Measurements from ENCODE around the gene PIAS4.

PIAS4 gene

GRCh38 chr19:4023600-4024398, 16.3 kb downstream of the PIAS4 start:
- peaks cover 3% of the 10 kb centered on the region for H3K9me3 Mint-ChIP-seq
- H3K4me1 Mint-ChIP-seq: peaks cover 1% of the 10 kb centered on the region
- no peak overlapping the region for H3K4me3 Mint-ChIP-seq
- no peaks in the 10 kb centered on the region for H3K27me3 Mint-ChIP-seq
- peaks cover 31% of the 10 kb centered on the region for H3K36me3 Mint-ChIP-seq
- H3K27ac Mint-ChIP-seq: no peak overlapping the region
- no peak for ATAC-seq

GRCh38 chr19:4025317-4025716, 17.8 kb downstream of the PIAS4 start:
- H3K9me3 Mint-ChIP-seq: peaks cover 3% of the 10 kb centered on the region
- no peak overlapping the region for H3K27ac Mint-ChIP-seq
- no peak overlapping the region for H3K4me3 Mint-ChIP-seq
- no peaks in the 10 kb centered on the region for H3K4me1 Mint-ChIP-seq
- no peak for ATAC-seq
- no peaks in the 10 kb centered on the region for H3K27me3 Mint-ChIP-seq
- H3K36me3 Mint-ChIP-seq: peaks cover 39% of the 10 kb centered on the region

GRCh38 chr19:4027146-4027545, 19.6 kb downstream of the PIAS4 start:
- Mint-ChIP-seq H3K36me3 (peaks cover 35% of the 10 kb centered on the region), H3K27ac (no peak overlapping the region), H3K27me3 (no peaks in the 10 kb centered on the region), H3K4me3 (no peak overlapping the region), H3K4me1 (no peaks in the 10 kb centered on the region), H3K9me3 (peaks cover 1% of the 10 kb centered on the region)
- ATAC-seq: no peak

- H3K4me1 Mint-ChIP-seq: no peaks in the 10 kb centered on the region
- ATAC-seq: no peak
- H3K4me3 Mint-ChIP-seq: no peak overlapping the region
- peaks cover 33% of the 10 kb centered on the region for H3K36me3 Mint-ChIP-seq
- H3K27me3 Mint-ChIP-seq: no peaks in the 10 kb centered on the region
- H3K27ac Mint-ChIP-seq: no peak overlapping the region
- H3K9me3 Mint-ChIP-seq: no peaks in the 10 kb centered on the region
These were observed 21.1 kb downstream of the PIAS4 start for GRCh38 chr19:4028334-4029246.

GRCh38 chr19:4029247-4029614, 21.7 kb downstream of the PIAS4 start:
- Mint-ChIP-seq H3K27me3 (no peaks in the 10 kb centered on the region), H3K27ac (no peak overlapping the region), H3K36me3 (peaks cover 33% of the 10 kb centered on the region), H3K9me3 (no peaks in the 10 kb centered on the region), H3K4me1 (no peaks in the 10 kb centered on the region), H3K4me3 (no peak overlapping the region)
- no peak for ATAC-seq

GRCh38 chr19:4030552-4030951, 23.0 kb downstream of the PIAS4 start:
- no peak for ATAC-seq
- H3K36me3 Mint-ChIP-seq: peaks cover 29% of the 10 kb centered on the region
- no peaks in the 10 kb centered on the region for H3K27me3 Mint-ChIP-seq
- no peaks in the 10 kb centered on the region for H3K4me1 Mint-ChIP-seq
- H3K27ac Mint-ChIP-seq: no peak overlapping the region
- no peaks in the 10 kb centered on the region for H3K9me3 Mint-ChIP-seq
- H3K4me3 Mint-ChIP-seq: no peak overlapping the region

GRCh38 chr19:4030981-4031380, 23.4 kb downstream of the PIAS4 start:
- no peak overlapping the region for H3K27ac Mint-ChIP-seq
- no peaks in the 10 kb centered on the region for H3K27me3 Mint-ChIP-seq
- H3K36me3 Mint-ChIP-seq: peaks cover 26% of the 10 kb centered on the region
- no peaks in the 10 kb centered on the region for H3K4me1 Mint-ChIP-seq
- no peak for ATAC-seq
- H3K4me3 Mint-ChIP-seq: no peak overlapping the region
- no peaks in the 10 kb centered on the region for H3K9me3 Mint-ChIP-seq

- no peaks in the 10 kb centered on the region for H3K9me3 Mint-ChIP-seq
- peaks cover 23% of the 10 kb centered on the region for H3K36me3 Mint-ChIP-seq
- ATAC-seq: no peak
- H3K4me1 Mint-ChIP-seq: no peaks in the 10 kb centered on the region
- no peak overlapping the region for H3K4me3 Mint-ChIP-seq
- H3K27me3 Mint-ChIP-seq: no peaks in the 10 kb centered on the region
- H3K27ac Mint-ChIP-seq: no peak overlapping the region
These were observed 23.9 kb downstream of the PIAS4 start for GRCh38 chr19:4031420-4031819.

GRCh38 chr19:4032436-4032835, 24.9 kb downstream of the PIAS4 start:
- H3K9me3 Mint-ChIP-seq: no peaks in the 10 kb centered on the region
- peaks cover 13% of the 10 kb centered on the region for H3K36me3 Mint-ChIP-seq
- ATAC-seq: no peak
- no peaks in the 10 kb centered on the region for H3K27me3 Mint-ChIP-seq
- H3K4me1 Mint-ChIP-seq: no peaks in the 10 kb centered on the region
- no peak overlapping the region for H3K27ac Mint-ChIP-seq
- no peak overlapping the region for H3K4me3 Mint-ChIP-seq

GRCh38 chr19:4033028-4033956, 25.8 kb downstream of the PIAS4 start:
- Mint-ChIP-seq H3K9me3 (no peaks in the 10 kb centered on the region), H3K36me3 (peaks cover 11% of the 10 kb centered on the region), H3K27me3 (no peaks in the 10 kb centered on the region), H3K4me3 (no peak overlapping the region), H3K4me1 (no peaks in the 10 kb centered on the region), H3K27ac (no peak overlapping the region)
- ATAC-seq: no peak

- no peaks in the 10 kb centered on the region for H3K27me3 Mint-ChIP-seq
- no peak overlapping the region for H3K4me3 Mint-ChIP-seq
- no peak for ATAC-seq
- no peaks in the 10 kb centered on the region for H3K4me1 Mint-ChIP-seq
- H3K9me3 Mint-ChIP-seq: no peaks in the 10 kb centered on the region
- peaks cover 4% of the 10 kb centered on the region for H3K36me3 Mint-ChIP-seq
- no peak overlapping the region for H3K27ac Mint-ChIP-seq
These were observed 26.8 kb downstream of the PIAS4 start for GRCh38 chr19:4034048-4035017.

GRCh38 chr19:4035018-4035566, 27.6 kb downstream of the PIAS4 start:
- no peak for ATAC-seq
- Mint-ChIP-seq H3K27me3 (no peaks in the 10 kb centered on the region), H3K27ac (no peak overlapping the region), H3K4me1 (no peaks in the 10 kb centered on the region), H3K9me3 (no peaks in the 10 kb centered on the region), H3K4me3 (no peak overlapping the region), H3K36me3 (peaks cover 2% of the 10 kb centered on the region)

GRCh38 chr19:4035582-4035981, 28.0 kb downstream of the PIAS4 start:
- Mint-ChIP-seq H3K27ac (no peak overlapping the region), H3K4me3 (no peak overlapping the region), H3K9me3 (no peaks in the 10 kb centered on the region), H3K27me3 (no peaks in the 10 kb centered on the region), H3K4me1 (no peaks in the 10 kb centered on the region), H3K36me3 (peaks cover 7% of the 10 kb centered on the region)
- ATAC-seq: no peak

Data from stimulated activated memory B cell treated with anti-CD40 and anti-IgM and Interleukin-4, amounts not matched to agents 10 μg/mL and 1 μg/mL and 100 μg/mL, for 72 hours (primary cell).